ENCODE data around the gene GNPDA1.

The GNPDA1 gene

DNA sequence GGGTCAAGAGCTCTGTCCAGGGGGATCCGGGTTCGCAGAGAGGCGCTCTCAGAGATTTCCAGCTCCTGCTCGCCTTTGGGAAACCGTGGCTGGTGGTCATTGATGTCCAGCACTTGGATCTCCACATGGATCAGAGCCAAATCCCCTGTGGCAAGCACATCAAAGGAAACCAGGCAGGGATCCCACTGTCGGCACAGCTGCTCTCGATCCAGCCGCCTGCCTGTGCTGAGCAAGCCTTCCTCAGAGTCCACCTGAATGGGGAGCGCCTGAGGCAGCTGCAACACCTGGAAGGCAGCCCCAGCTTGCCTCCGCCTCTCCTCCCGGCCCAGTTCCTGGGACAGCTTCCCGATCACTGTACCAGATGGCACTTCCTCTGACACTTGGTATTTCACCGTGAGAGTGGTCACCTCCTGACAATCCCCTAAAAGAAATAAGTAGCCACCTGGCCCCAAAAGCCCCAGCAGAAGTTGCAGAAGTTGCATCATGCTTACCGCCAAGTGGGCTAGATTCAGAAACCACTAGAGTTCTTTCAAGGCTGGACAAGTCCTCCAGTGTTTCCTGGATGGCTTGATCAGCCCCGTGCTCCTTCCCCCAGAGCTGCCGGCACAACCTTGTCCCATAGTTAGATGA is 55.3 kb downstream of the GNPDA1 start:
- DNase-seq (ENCODE audit: low spot score) = no peak

DNA sequence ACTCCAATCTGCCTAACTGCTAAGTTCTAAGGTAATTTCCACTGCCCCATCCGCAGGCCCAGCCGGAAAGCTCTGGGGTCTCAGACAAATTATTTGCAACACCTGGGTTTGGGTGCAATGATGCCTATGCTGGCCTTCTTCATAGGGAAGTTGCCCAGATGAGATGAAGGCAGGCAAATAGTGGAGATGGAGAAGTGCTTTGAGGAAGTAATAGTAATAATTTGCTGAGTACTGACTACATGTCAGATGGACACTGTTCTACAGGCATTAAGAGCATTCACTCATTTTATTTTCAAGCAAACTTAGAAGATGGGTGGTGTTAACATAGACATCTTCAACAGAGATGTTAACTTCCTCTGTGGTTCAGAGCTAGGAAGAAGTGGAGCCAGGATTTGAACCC is 58.6 kb downstream of the GNPDA1 start:
- DNase-seq (ENCODE audit: low spot score) = no peak

DNA sequence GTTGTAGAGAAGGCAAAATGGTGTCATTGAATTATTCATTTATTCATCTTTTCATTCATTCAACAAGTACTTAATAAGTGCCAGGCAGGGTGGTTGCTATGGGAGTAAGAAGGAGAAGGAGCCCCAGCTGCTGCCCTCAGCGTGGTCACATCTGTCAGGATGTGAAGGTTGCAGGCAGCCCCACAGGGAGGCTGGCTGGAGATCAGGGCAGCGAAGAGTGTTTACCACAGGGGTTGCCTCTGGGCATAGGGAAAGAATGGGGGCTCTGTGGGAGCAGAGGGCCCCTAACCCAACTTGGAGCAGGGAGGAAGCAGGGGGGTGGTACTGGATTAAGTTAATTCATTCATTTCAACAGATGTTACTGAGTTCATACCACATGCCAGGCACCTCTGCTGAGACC is 60.8 kb downstream of the GNPDA1 start:
- no peak for DNase-seq (ENCODE audit: low spot score)

DNA sequence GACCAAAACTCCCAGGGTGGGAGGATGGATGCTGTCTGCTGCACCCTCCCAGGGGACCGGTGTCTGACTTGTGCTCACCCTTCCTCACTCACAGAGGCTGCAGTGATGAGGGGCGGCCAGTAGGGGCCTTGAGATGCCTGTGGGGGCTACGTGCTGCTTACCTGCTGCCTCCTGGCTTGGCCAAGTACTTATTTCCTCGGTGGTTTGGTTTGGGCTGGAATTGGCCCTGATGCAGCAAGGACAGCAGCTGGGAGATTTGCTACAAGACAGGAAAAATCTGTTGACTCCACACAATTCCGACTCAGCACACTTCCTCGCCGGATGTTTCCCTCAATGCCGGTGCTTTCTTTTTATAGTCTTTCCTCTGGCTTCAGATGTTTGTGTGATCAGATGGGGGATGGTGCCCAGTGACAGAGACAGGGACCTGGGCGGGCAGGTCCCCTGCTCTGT is 61.5 kb downstream of the GNPDA1 start:
- DNase-seq (ENCODE audit: low spot score) = no peak

All from putamen (tissue), 1 donor.